Activated CD4-positive, alpha-beta T cell treated with anti-CD3 and anti-CD28 coated beads, Interleukin-2, amount 50 U/mL, for 48 hours (primary cell): ENCODE data around the gene TMPRSS9.

ENCODE experiments used
- DNase-seq, 2 experiments: peaks; one replicate each; pipeline ENCODE4 v3.0.0-alpha.2; 2020

Gene TMPRSS9

GRCh38 chr19:2423915-2424685 is 64.0 kb downstream of the TMPRSS9 start:
- DNase-seq: no peak

GRCh38 chr19:2424686-2425621 is 64.9 kb downstream of the TMPRSS9 start:
- no peak for DNase-seq

GRCh38 chr19:2425622-2426581 is 65.8 kb downstream of the TMPRSS9 start:
- no peak for DNase-seq

GRCh38 chr19:2426611-2427428 is 66.8 kb downstream of the TMPRSS9 start:
- DNase-seq: peak; percentile 53 to 60

GRCh38 chr19:2427429-2428320 is 67.6 kb downstream of the TMPRSS9 start, which contains the start of gene TIMM13:
TSS of gene TIMM13 (minus strand) at chr19:2427586. CDS start at chr19:2427533, 53 bp downstream.
- peak; percentile 95 to 96 for DNase-seq

GRCh38 chr19:2428321-2428690 is 68.2 kb downstream of the TMPRSS9 start:
- DNase-seq: no peak

GRCh38 chr19:2428756-2429711 is 69.0 kb downstream of the TMPRSS9 start:
- DNase-seq: no peak

GRCh38 chr19:2429917-2430535 is 70.0 kb downstream of the TMPRSS9 start:
- no peak for DNase-seq

- DNase-seq: no peak
These were observed 71.4 kb downstream of the TMPRSS9 start for GRCh38 chr19:2431318-2432055.

GRCh38 chr19:2432131-2432848 is 72.2 kb downstream of the TMPRSS9 start:
- DNase-seq: no peak

- no peak for DNase-seq
These were observed 73.8 kb downstream of the TMPRSS9 start for GRCh38 chr19:2433854-2434253.

- no peak for DNase-seq
These were observed 74.2 kb downstream of the TMPRSS9 start for GRCh38 chr19:2434267-2434666.

- DNase-seq: no peak
These were observed 74.7 kb downstream of the TMPRSS9 start for GRCh38 chr19:2434721-2435265.

GRCh38 chr19:2436384-2436783 is 76.3 kb downstream of the TMPRSS9 start:
- no peak for DNase-seq

- DNase-seq: no peak
These were observed 76.9 kb downstream of the TMPRSS9 start for GRCh38 chr19:2436926-2437325.

- no peak for DNase-seq
These were observed 78.1 kb downstream of the TMPRSS9 start for GRCh38 chr19:2438178-2438577.

GRCh38 chr19:2440515-2440914 is 80.5 kb downstream of the TMPRSS9 start:
- DNase-seq: no peak
